Tibial nerve (tissue), 4 donors: Measurements from ENCODE around the gene KISS1.

Experiments used
- EP300 ChIP-seq, 2 donors: sonication (generic); formaldehyde crosslinking; IDR thresholded peaks; one replicate each; pipeline ENCODE4 v1.6.1; 2017; ENCODE audit warnings: antibody characterized with exemption in 2 of 2, mild to moderate bottlenecking in 1 of 2
- POLR2A ChIP-seq, 2 donors: fragments of 450-650 bp; IDR thresholded peaks; one replicate each; pipeline ENCODE4 v1.6.1; 2017; ENCODE audit warnings: antibody characterized with exemption in 2 of 2, mild to moderate bottlenecking in 2 of 2, moderate library complexity in 2 of 2
- TF ChIP-seq, protein P1 (sequence below), 5 experiments: fragments of 200-600 bp in 3 of 5; fragments of 450-650 bp in 2 of 5; sonication (generic) in 3 of 5; IDR thresholded peaks; one replicate each; pipeline ENCODE4 v1.5.1; 2016 to 2019; ENCODE audit warnings: antibody characterized with exemption in 5 of 5, mild to moderate bottlenecking in 3 of 5, moderate library complexity in 2 of 5

GRCh38 chr1:204151552-204152309, 44.6 kb downstream of the KISS1 start, which contains the start of gene ETNK2:
- TF ChIP-seq POLR2A (IDR thresholded peaks at IDR 0.05) = peak; percentile 13 to 52
- TF ChIP-seq, protein P1, sequence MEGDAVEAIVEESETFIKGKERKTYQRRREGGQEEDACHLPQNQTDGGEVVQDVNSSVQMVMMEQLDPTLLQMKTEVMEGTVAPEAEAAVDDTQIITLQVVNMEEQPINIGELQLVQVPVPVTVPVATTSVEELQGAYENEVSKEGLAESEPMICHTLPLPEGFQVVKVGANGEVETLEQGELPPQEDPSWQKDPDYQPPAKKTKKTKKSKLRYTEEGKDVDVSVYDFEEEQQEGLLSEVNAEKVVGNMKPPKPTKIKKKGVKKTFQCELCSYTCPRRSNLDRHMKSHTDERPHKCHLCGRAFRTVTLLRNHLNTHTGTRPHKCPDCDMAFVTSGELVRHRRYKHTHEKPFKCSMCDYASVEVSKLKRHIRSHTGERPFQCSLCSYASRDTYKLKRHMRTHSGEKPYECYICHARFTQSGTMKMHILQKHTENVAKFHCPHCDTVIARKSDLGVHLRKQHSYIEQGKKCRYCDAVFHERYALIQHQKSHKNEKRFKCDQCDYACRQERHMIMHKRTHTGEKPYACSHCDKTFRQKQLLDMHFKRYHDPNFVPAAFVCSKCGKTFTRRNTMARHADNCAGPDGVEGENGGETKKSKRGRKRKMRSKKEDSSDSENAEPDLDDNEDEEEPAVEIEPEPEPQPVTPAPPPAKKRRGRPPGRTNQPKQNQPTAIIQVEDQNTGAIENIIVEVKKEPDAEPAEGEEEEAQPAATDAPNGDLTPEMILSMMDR (IDR thresholded peaks at IDR 0.05) = no peak
- TF ChIP-seq EP300 (IDR thresholded peaks at IDR 0.05) = peak in 1 of 2 donors; percentile 56
